Heart right ventricle (tissue), 16 donors: ENCODE data around the gene PIEZO1. TPM values are rescaled to one million over a fixed set of nuclear protein-coding genes. Genes with fewer than 3 reads are reported as not detected.

ENCODE experiments used
- ATAC-seq, 8 donors: fragments of 200-7000 bp; cut with Tn5 transposase; one replicate each; pipeline ENCODE4 v1.9.1; 2020; ENCODE audit warnings: mild to moderate bottlenecking in 8 of 8, moderate library complexity in 8 of 8, moderate number of reproducible peaks in 1 of 8
- DNase-seq, 2 donors: peaks; one replicate each; pipeline ENCODE4 v3.0.0-alpha.2; 2020
- H3K27ac ChIP-seq, 10 donors: fragments of 200-600 bp; sonication (generic) in 2 of 10; one replicate each; pipeline versions ENCODE4 v1.5.0 to v1.8.0; 2020 to 2022; ENCODE audit warnings: mild to moderate bottlenecking in 3 of 10
- H3K27me3 ChIP-seq, 7 donors: fragments of 200-600 bp; one replicate each; pipeline ENCODE4 v1.8.0; 2021 to 2022; ENCODE audit warnings: mild to moderate bottlenecking in 2 of 7
- H3K36me3 ChIP-seq, 9 donors: fragments of 200-600 bp; sonication (generic) in 1 of 9; one replicate each; pipeline versions ENCODE4 v1.5.0 to v1.8.0; 2020 to 2022; ENCODE audit warnings: mild to moderate bottlenecking in 2 of 9
- H3K4me1 ChIP-seq, 9 donors: fragments of 200-600 bp; sonication (generic) in 1 of 9; one replicate each; pipeline versions ENCODE4 v1.5.0 to v1.8.0; 2020 to 2022; ENCODE audit warnings: mild to moderate bottlenecking in 4 of 9
- H3K4me3 ChIP-seq, 10 donors: fragments of 200-600 bp; sonication (generic) in 2 of 10; one replicate each; pipeline versions ENCODE4 v1.5.0 to v1.8.0; 2020 to 2022; ENCODE audit warnings: mild to moderate bottlenecking in 7 of 10, moderate library complexity in 2 of 10
- H3K9me3 ChIP-seq, 11 donors: fragments of 200-600 bp in 10 of 11; sonication (generic) in 2 of 11; one replicate each; pipeline versions ENCODE4 v1.5.0 to v1.8.0; 2013 to 2022; ENCODE audit warnings: mild to moderate bottlenecking in 2 of 11, control low read depth in 1 of 11, moderate library complexity in 1 of 11
- CTCF ChIP-seq, 9 donors: fragments of 200-600 bp; sonication (generic) in 2 of 9; IDR thresholded peaks; one replicate each; pipeline versions ENCODE4 v1.5.0 to v1.8.0; 2021 to 2022; ENCODE audit warnings: antibody characterized with exemption in 9 of 9, mild to moderate bottlenecking in 5 of 9, moderate library complexity in 1 of 9
- WGBS, 2 donors: extraction: QIAGEN DNeasy Blood & Tissue Kit; methylation state at CpG; one replicate each; pipeline ENCODE4 v1.1.7; 2013; ENCODE audit warnings: inconsistent platforms in 1 of 2; 5-methylcytosine and 5-hydroxymethylcytosine counted together
- intact Hi-C, 10 donors: fragments of 100-400 bp; cut with DNase I; formaldehyde crosslinking; loops; one replicate each; pipeline versions ENCODE4 v1.11.1 to v1.14.2; 2022
- polyA plus RNA-seq, 2 donors: library from polyadenylated mRNA; stranded (reverse); fragments of 200-250 nt; gene quantifications; one replicate each; pipeline ENCODE4 v1.2.3, GENCODE V29; 2013
- total RNA-seq, 10 donors: library from RNA; stranded (reverse); fragmentation: NEBNext Ultra II Directional in 3 of 10; extraction: Animal tissue kit (Norgen Biotek cat#: 25700) in 3 of 10; gene quantifications; one replicate each; pipeline versions ENCODE4 v1.2.1 to v1.2.4, GENCODE V29; 2021 to 2023
- donor health status: Arrhythmogenic right ventricular cardiomyopathy.
- donor health status: ischemic (EF 13 %, LVEDD 7.1; RV severe dilation, severe dysfunction).
- donor health status: healthy with polysubstance abuse.
- donor health status: DM: no; HTN: yes; CAD: no.
- donor health status: DM: no; HTN: no; CAD: no.
- donor health status: ischemic (EF 25% LVEDD 6.9; RV normal size, moderate dysfunction).
- donor health status: ischemic (EF 25% LVEDD 5.7; RV mildly dilated, moderate dysfunction).
- donor health status: healthy.
- donor health status: DM: yes; HTN: yes; CAD: no.
- donor health status: Ischemic cardiomyopathy.
- donor health status: ischemic (EF 35%, LVEDD 5.7; RV mildly dilated, moderate dysfunction).
- donor health status: nonischemic (EF 11% LVEDD 7.7; RV severe dilation, severe dysfunction).
- donor health status: DM: yes; HTN: yes; CAD: no.
- donor health status: PGD.
- donor health status: ischemic (EF 29% LVEDD 5.4; RV normal size, mild dysfunction).
- donor health status: nonischemic (EF 23%, LVEDD 6.1; RV moderate dilation, normal function).

The PIEZO1 gene
- total and polyA plus RNA-seq, 12 donors: 12.3 to 78.2 (median 18.0) TPM

DNA sequence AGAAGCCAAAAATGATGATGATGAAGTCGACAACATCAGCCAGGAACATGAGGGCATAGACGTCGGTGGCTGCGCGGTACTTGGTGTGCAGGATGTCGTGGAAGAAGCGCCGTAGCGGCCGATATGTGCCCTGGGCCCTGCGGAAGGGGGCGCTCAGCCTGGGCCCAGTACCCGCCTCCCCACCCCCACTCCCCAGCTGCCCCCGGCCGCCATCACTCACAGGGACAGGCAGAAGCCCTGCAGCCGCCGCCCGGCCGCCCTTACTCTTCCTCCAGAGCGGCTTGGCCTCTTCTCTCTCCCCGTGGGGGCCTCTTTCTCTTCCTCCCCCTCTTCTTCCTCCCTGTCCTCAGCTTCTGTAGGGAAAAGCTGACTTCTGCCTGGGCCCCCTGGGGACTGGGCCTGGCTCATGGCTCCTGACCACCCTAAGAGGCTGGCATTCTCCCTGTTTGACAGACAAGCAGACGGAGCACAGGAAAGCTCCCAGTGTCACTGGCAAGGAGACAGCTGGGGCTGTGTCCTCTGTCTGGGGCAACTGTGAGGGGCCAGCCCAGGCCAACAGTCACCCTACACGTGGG, 64.5 kb downstream of the PIEZO1 start:
- no peak overlapping the region for H3K27ac ChIP-seq
- H3K4me1 ChIP-seq: no peaks in the 10 kb centered on the region
- 94 to 95% methylated on average over 23 of the region's 23 CpGs for WGBS, 2 donors
- no peak overlapping the region for H3K4me3 ChIP-seq
- H3K36me3 ChIP-seq: peaks cover 0 to 100% (median 34%) of the 10 kb centered on the region in 9 donors
- no peaks in the 10 kb centered on the region for H3K9me3 ChIP-seq
- intact Hi-C loops: no loop called here
- no peaks in the 10 kb centered on the region for H3K27me3 ChIP-seq
- ATAC-seq: no peak
- no peak for TF ChIP-seq CTCF (IDR thresholded peaks at IDR 0.05)
- DNase-seq: no peak

DNA sequence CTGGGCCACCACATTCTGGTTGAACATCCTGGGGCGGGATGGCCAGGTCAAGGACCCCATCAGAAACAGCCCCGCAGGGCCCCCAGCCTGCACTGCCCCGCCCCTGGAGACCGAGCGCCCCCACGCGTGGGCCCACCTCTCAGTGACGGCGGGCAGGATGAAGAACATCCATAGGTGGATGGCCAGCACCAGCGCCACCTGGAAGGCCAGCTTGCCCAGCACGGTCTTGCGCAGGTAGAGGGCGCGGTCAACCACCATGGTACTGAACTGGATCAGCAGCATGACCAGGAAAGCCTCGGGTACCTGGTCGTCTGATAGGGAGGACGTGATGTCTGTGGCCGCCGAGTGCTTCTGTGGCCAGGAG, 65.1 kb downstream of the PIEZO1 start:
- no peak for DNase-seq
- H3K27ac ChIP-seq: no peak overlapping the region
- H3K4me3 ChIP-seq: no peak overlapping the region
- ATAC-seq: peak in 1 of 8 donors; percentile 2
- intact Hi-C loops: no loop called here
- no peaks in the 10 kb centered on the region for H3K27me3 ChIP-seq
- no peaks in the 10 kb centered on the region for H3K9me3 ChIP-seq
- WGBS, 2 donors: 95 to 97% methylated on average over 19 of the region's 19 CpGs
- no peak for TF ChIP-seq CTCF (IDR thresholded peaks at IDR 0.05)
- H3K36me3 ChIP-seq: peaks cover 0 to 100% (median 38%) of the 10 kb centered on the region in 9 donors
- no peaks in the 10 kb centered on the region for H3K4me1 ChIP-seq

DNA sequence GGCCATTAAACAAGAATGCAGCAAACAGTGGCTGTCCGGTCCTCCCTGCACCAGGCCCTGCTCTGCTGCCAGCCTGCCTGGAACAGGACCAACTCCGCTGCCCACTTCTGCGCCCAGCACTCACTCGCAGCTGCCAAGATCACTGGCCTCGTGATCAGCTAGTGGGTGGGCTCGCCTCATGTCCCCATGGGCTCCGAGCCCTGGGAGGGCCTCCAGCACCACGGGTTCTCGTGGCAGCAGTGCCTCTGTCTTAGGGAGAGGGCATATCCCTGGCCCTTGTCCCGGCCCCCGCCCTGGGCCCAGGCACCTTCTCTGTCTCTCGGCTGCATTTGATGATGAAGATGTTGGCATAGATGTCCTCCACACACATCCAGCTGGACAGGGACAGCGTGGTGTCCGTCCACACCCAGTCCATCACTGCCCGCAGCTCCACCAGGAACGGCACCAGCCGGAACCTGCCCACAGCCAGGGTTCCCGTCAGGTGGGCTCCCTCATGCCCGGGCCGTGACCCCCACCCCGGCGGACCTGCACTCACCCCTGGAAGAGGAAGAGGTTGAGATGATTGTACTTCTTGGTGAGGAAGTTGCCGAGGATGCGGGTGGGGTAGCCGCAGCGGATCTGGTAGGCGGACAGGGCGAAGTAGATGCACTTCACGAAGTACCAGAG, 65.6 kb downstream of the PIEZO1 start:
- Histone ChIP-seq H3K9me3 (no peaks in the 10 kb centered on the region), H3K36me3 (peaks cover 0 to 100% (median 43%) of the 10 kb centered on the region in 9 donors), H3K4me1 (no peaks in the 10 kb centered on the region), H3K4me3 (no peak overlapping the region), H3K27ac (peak overlapping the region in 1 of 10 donors; percentile 31), H3K27me3 (no peaks in the 10 kb centered on the region)
- peak in 7 of 8 donors; percentile 4 to 80 (median 50) for ATAC-seq
- intact Hi-C loops: no loop called here
- WGBS, 2 donors: 77 to 82% methylated on average over 29 of the region's 29 CpGs
- TF ChIP-seq CTCF (IDR thresholded peaks at IDR 0.05): no peak
- DNase-seq: peak; percentile 47 to 54

DNA sequence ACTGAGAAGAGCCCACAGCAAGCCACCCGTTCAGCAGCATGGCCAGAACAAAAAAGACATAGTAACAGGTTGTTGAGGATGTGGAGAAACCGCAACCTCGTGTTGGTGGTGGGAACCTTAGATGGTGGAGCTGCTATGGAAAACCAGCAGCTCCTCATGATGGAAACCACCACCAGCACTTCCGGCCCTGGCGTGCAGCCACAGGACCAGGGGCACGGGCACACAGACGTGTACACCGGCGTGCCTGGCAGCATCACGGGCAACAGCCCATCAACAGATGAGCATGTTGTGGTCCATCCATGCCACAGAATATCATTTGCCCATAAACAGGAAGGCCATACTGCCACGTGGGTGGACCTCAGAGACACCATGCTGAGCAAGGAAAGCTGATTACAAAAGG, 66.8 kb downstream of the PIEZO1 start:
- TF ChIP-seq CTCF (IDR thresholded peaks at IDR 0.05): no peak
- Histone ChIP-seq H3K27ac (no peak overlapping the region), H3K4me1 (no peaks in the 10 kb centered on the region), H3K4me3 (no peak overlapping the region), H3K36me3 (peaks cover 0 to 100% (median 44%) of the 10 kb centered on the region in 9 donors), H3K27me3 (no peaks in the 10 kb centered on the region), H3K9me3 (no peaks in the 10 kb centered on the region)
- DNase-seq (no peak), ATAC-seq (no peak)
- 92 to 94% methylated on average over 11 of the region's 11 CpGs for WGBS, 2 donors
- intact Hi-C loops: no loop called here
